GM18951 (cell line): ENCODE results near the gene AHDC1.
A peak's percentile ranks its signal among the peaks of the same experiment; 100 is the strongest.

Experiments
- POLR2A ChIP-seq: IDR thresholded peaks from 4 replicates; pipeline ENCODE4 v1.6.1; 2011; ENCODE audit warnings: mild to moderate bottlenecking; ENCODE audit not compliant: insufficient read length, insufficient read depth; ENCODE audit errors: extremely low read depth
- in situ Hi-C: fragments of 300-500 bp; cut with MboI; formaldehyde crosslinking; loops from one replicate; pipeline ENCODE4 v1.12.0; 2022; ENCODE audit warnings: low sequenced_read_pairs, mixed read lengths, inconsistent platforms; ENCODE audit not compliant: unreplicated experiment

AHDC1 gene

GRCh38 chr1:27529704-27530018, 74.3 kb downstream of the AHDC1 start:
- in situ Hi-C loops, result no loop called here
- TF ChIP-seq POLR2A, result no peak

- no peak for TF ChIP-seq POLR2A
- in situ Hi-C loops, result no loop called here
Measured at GRCh38 chr1:27528818-27529703, 74.9 kb downstream of the AHDC1 start.

GRCh38 chr1:27527890-27528817, 75.8 kb downstream of the AHDC1 start:
- no peak for TF ChIP-seq POLR2A
- in situ Hi-C loops, result no loop called here

GRCh38 chr1:27527223-27527889, 76.6 kb downstream of the AHDC1 start:
- TF ChIP-seq POLR2A, result no peak
- in situ Hi-C loops, result no loop called here

GRCh38 chr1:27526569-27527222, 77.2 kb downstream of the AHDC1 start:
- TF ChIP-seq POLR2A, result no peak
- in situ Hi-C loops, result no loop called here

GRCh38 chr1:27525296-27526272, 78.4 kb downstream of the AHDC1 start:
- in situ Hi-C loops, result no loop called here
- peak; percentile 19 for TF ChIP-seq POLR2A

- in situ Hi-C loops, result no loop called here
- TF ChIP-seq POLR2A, result no peak
Measured at GRCh38 chr1:27523337-27524020, 80.5 kb downstream of the AHDC1 start.

- no peak for TF ChIP-seq POLR2A
- in situ Hi-C loops, result no loop called here
Measured at GRCh38 chr1:27522432-27523336, 81.3 kb downstream of the AHDC1 start.

- no peak for TF ChIP-seq POLR2A
- in situ Hi-C loops, result no loop called here
Measured at GRCh38 chr1:27521861-27522431, 82.0 kb downstream of the AHDC1 start.

- no peak for TF ChIP-seq POLR2A
- in situ Hi-C loops, result no loop called here
Measured at GRCh38 chr1:27521336-27521831, 82.6 kb downstream of the AHDC1 start.

GRCh38 chr1:27520651-27521050, 83.3 kb downstream of the AHDC1 start:
- in situ Hi-C loops, result no loop called here
- TF ChIP-seq POLR2A, result no peak
